IMR-90 (cell line): ENCODE measurements around the gene AJAP1. TPM values are rescaled to one million over a fixed set of nuclear protein-coding genes. Genes with fewer than 3 reads are reported as not detected.

ENCODE experiments used
- ATAC-seq: fragments of 200-7000 bp; cut with Tn5 transposase; 2 replicates; pipeline ENCODE4 v1.9.1; 2020; ENCODE audit warnings: low read depth, mild to moderate bottlenecking, moderate library complexity
- BruUV-seq: library from RNA; stranded (reverse); fragments of 400-500 nt; replicated peaks from 2 replicates; lab custom pipeline; 2021; lab: Mats Ljungman, UMichigan
- CTCF ChIA-PET: fragments of 300-600 bp; formaldehyde crosslinking; extraction: SDS; loops from one replicate; lab custom pipeline; 2021; ENCODE audit warnings: antibody characterized with exemption; lab: Yijun Ruan, JAX
- POLR2A ChIA-PET: fragments of 300-600 bp; sonication (Branson Sonifier 250); formaldehyde crosslinking; loops from one replicate; lab custom pipeline; 2022; ENCODE audit warnings: antibody characterized with exemption; ENCODE audit not compliant: unreplicated experiment; lab: Charles Lee
- DNase-seq: peaks from one replicate; pipeline ENCODE4 v3.0.0; 2013
- H2AFZ ChIP-seq: replicated peaks from 2 replicates; pipeline ENCODE3; 2013; ENCODE audit warnings: low read length, mild to moderate bottlenecking; ENCODE audit not compliant: poor library complexity
- H2AK5ac ChIP-seq: 2 replicates; pipeline ENCODE4 v1.6.1; 2013; ENCODE audit warnings: low read depth, low read length, inconsistent platforms
- H2AK9ac ChIP-seq: replicated peaks from 2 replicates; pipeline ENCODE3; 2013; ENCODE audit warnings: mild to moderate bottlenecking, low read depth, low read length, moderate library complexity; ENCODE audit not compliant: poor library complexity
- H2BK120ac ChIP-seq: 2 replicates; pipeline ENCODE4 v1.6.1; 2013; ENCODE audit warnings: low read depth, low read length, inconsistent platforms
- H2BK15ac ChIP-seq: 3 replicates; pipeline ENCODE4 v1.6.1; 2013; ENCODE audit warnings: low read depth, low read length, inconsistent platforms
- H2BK20ac ChIP-seq: 2 replicates; pipeline ENCODE4 v1.6.1; 2013; ENCODE audit warnings: low read depth, mild to moderate bottlenecking, inconsistent platforms, low read length, moderate library complexity
- H2BK5ac ChIP-seq: 2 replicates; pipeline ENCODE4 v1.6.1; 2013; ENCODE audit warnings: mild to moderate bottlenecking, low read depth, low read length, inconsistent platforms; ENCODE audit not compliant: poor library complexity, severe bottlenecking
- H3K14ac ChIP-seq: replicated peaks from 2 replicates; pipeline ENCODE4 v1.6.1; 2013; ENCODE audit warnings: low read depth, low read length, inconsistent platforms
- H3K18ac ChIP-seq: 2 replicates; pipeline ENCODE4 v1.6.1; 2013; ENCODE audit warnings: low read depth, low read length, control low read depth
- H3K23ac ChIP-seq: 2 replicates; pipeline ENCODE4 v1.6.1; 2013; ENCODE audit warnings: low read depth, low read length, inconsistent platforms
- H3K27ac ChIP-seq: 2 replicates; pipeline ENCODE4 v1.5.1; 2013; ENCODE audit warnings: mild to moderate bottlenecking, control low read depth, low read length; ENCODE audit not compliant: insufficient read depth
- H3K27me3 ChIP-seq: 2 replicates; pipeline ENCODE4 v1.6.1; 2013; ENCODE audit warnings: low read length; ENCODE audit not compliant: control insufficient read depth, insufficient read depth
- H3K36me3 ChIP-seq: 2 replicates; pipeline ENCODE4 v1.6.1; 2013; ENCODE audit warnings: low read length, mixed read lengths; ENCODE audit not compliant: control insufficient read depth, insufficient read depth
- H3K4ac ChIP-seq: 2 replicates; pipeline ENCODE4 v1.6.1; 2013; ENCODE audit warnings: low read depth, low read length, inconsistent platforms
- H3K4me1 ChIP-seq: 2 replicates; pipeline ENCODE4 v1.6.1; 2013; ENCODE audit warnings: low read length, mixed read lengths; ENCODE audit not compliant: control insufficient read depth, insufficient read depth
- H3K4me2 ChIP-seq: 2 replicates; pipeline ENCODE4 v1.6.1; 2013; ENCODE audit warnings: low read depth, mild to moderate bottlenecking, control low read depth, low read length, moderate library complexity
- H3K4me3 ChIP-seq: 2 replicates; pipeline ENCODE4 v1.5.1; 2013; ENCODE audit warnings: low read depth, mild to moderate bottlenecking, control low read depth, low read length, moderate library complexity; ENCODE audit not compliant: insufficient read depth
- H3K56ac ChIP-seq: 2 replicates; pipeline ENCODE4 v1.6.1; 2013; ENCODE audit warnings: low read length, inconsistent platforms; ENCODE audit not compliant: insufficient read depth; ENCODE audit errors: extremely low read depth
- H3K79me1 ChIP-seq, 2 experiments: 2 replicates each; pipeline ENCODE4 v1.6.1; 2013; ENCODE audit warnings: low read length in 2 of 2, inconsistent platforms in 1 of 2, low read depth in 1 of 2
- H3K9ac ChIP-seq: 2 replicates; pipeline ENCODE4 v1.6.1; 2013; ENCODE audit warnings: low read depth, low read length, control low read depth
- H3K9me1 ChIP-seq: 2 replicates; pipeline ENCODE4 v1.6.1; 2013; ENCODE audit warnings: low read length, inconsistent platforms; ENCODE audit not compliant: insufficient read depth
- H3K9me3 ChIP-seq: 2 replicates; pipeline ENCODE4 v1.6.1; 2013; ENCODE audit warnings: low read length; ENCODE audit not compliant: control insufficient read depth, insufficient read depth
- H4K20me1 ChIP-seq: 2 replicates; pipeline ENCODE4 v1.6.1; 2013; ENCODE audit warnings: low read length, inconsistent platforms; ENCODE audit not compliant: insufficient read depth
- H4K5ac ChIP-seq: 2 replicates; pipeline ENCODE4 v1.6.1; 2013; ENCODE audit warnings: mild to moderate bottlenecking, low read depth, low read length, control low read depth
- H4K8ac ChIP-seq, 2 experiments: 2 replicates each; pipeline ENCODE4 v1.6.1; 2013; ENCODE audit warnings: low read depth in 2 of 2, low read length in 2 of 2, control low read depth in 1 of 2, inconsistent platforms in 1 of 2
- H4K91ac ChIP-seq: 2 replicates; pipeline ENCODE4 v1.6.1; 2013; ENCODE audit warnings: low read depth, low read length, inconsistent platforms; ENCODE audit not compliant: insufficient read depth
- BHLHE40 ChIP-seq: fragments of 150-350 bp; IDR thresholded peaks from 2 replicates; pipeline ENCODE4 v1.6.1; 2016; ENCODE audit warnings: mild to moderate bottlenecking, low read depth, low read length
- CHD1 ChIP-seq: IDR thresholded peaks from 2 replicates; pipeline ENCODE4 v1.6.1; 2012; ENCODE audit warnings: low read depth, low read length, improper control_type of control experiment
- CTCF ChIP-seq: conservative IDR thresholded peaks from 2 replicates; pipeline ENCODE4 v1.5.1; 2012; ENCODE audit warnings: mild to moderate bottlenecking, low read depth, low read length, improper control_type of control experiment
- MXI1 ChIP-seq: IDR thresholded peaks from 2 replicates; pipeline ENCODE4 v1.6.1; 2012; ENCODE audit warnings: low read depth, mild to moderate bottlenecking, low read length, moderate library complexity, borderline replicate concordance
- RAD21 ChIP-seq: IDR thresholded peaks from 2 replicates; pipeline ENCODE4 v1.6.1; 2012; ENCODE audit warnings: low read length, improper control_type of control experiment
- USF2 ChIP-seq: fragments of 150-350 bp; IDR thresholded peaks from 2 replicates; pipeline ENCODE4 v1.6.1; 2017; ENCODE audit warnings: mild to moderate bottlenecking, antibody characterized with exemption, low read length, low read depth
- WGBS, 2 experiments: methylation state at CpG; one replicate each; pipeline versions ENCODE4 v1.1.5 to v1.1.7; 2013; ENCODE audit warnings: missing lambda C conversion rate in 2 of 2; ENCODE audit not compliant: insufficient read length in 1 of 2; ENCODE audit errors: extremely low coverage in 2 of 2; 5-methylcytosine and 5-hydroxymethylcytosine counted together
- dilution Hi-C: fragments of 300-500 bp; cut with HindIII; formaldehyde crosslinking; loops from one replicate; pipeline ENCODE4 v1.14.3; 2018; ENCODE audit warnings: low sequenced_read_pairs; ENCODE audit not compliant: unreplicated experiment
- in situ Hi-C: fragments of 300-500 bp; cut with MboI; formaldehyde crosslinking; loops from 3 replicates; pipeline ENCODE4 v1.14.3; 2019; ENCODE audit warnings: low sequenced_read_pairs, inconsistent platforms, mixed read lengths
- intact Hi-C: fragments of 100-400 bp; cut with micrococcal nuclease; formaldehyde crosslinking; loops from 2 replicates; pipeline ENCODE4 v1.10.0; 2022
- polyA plus RNA-seq, 3 experiments: library from polyadenylated mRNA; depleted of rRNA; stranded (reverse); fragments of >200 nt; gene quantifications; 2 replicates each; pipeline ENCODE4 v1.2.3, GENCODE V29; 2012; ENCODE audit warnings: low replicate concordance in 1 of 3
- total RNA-seq: library from RNA; depleted of rRNA; stranded (reverse); fragments of >200 nt; gene quantifications from 2 replicates; pipeline ENCODE4 v1.2.3, GENCODE V29; 2012

AJAP1 gene
- total and polyA plus RNA-seq, 2 of the 4 experiments (the other 2 are of a cell fraction), result under 0.01 to 0.02 TPM

- H2AFZ ChIP-seq, result no peak overlapping the region
- H2BK20ac ChIP-seq, result no peak overlapping the region
- ChIA-PET POLR2A (no interaction called here), CTCF (no interaction called here)
- no peak overlapping the region for H3K27ac ChIP-seq
- no peak for DNase-seq
- no peak overlapping the region for H2BK5ac ChIP-seq
- intact Hi-C loops (no loop called here), in situ Hi-C loops (no loop called here), dilution Hi-C loops (no loop called here)
- H2BK120ac ChIP-seq, result no peak overlapping the region
- no peak overlapping the region for H2BK15ac ChIP-seq
- no peak overlapping the region for H3K18ac ChIP-seq
- H3K36me3 ChIP-seq, result no peaks in the 10 kb centered on the region
- no peak overlapping the region for H3K4me3 ChIP-seq
- no peak overlapping the region for H4K91ac ChIP-seq
- no peak overlapping the region for H4K5ac ChIP-seq
- H2AK5ac ChIP-seq, result no peak overlapping the region
- TF ChIP-seq CHD1 (no peak), CTCF (no peak), RAD21 (no peak), BHLHE40 (no peak), USF2 (no peak), MXI1 (no peak)
- no peak overlapping the region for H2AK9ac ChIP-seq
- peaks cover 70% of the 10 kb centered on the region for H3K9me3 ChIP-seq
- H3K56ac ChIP-seq, result no peak overlapping the region
- no peak overlapping the region for H4K8ac ChIP-seq
- no peaks in the 10 kb centered on the region for H3K9me1 ChIP-seq
- no TSS peak for BruUV-seq
- no peak overlapping the region for H3K9ac ChIP-seq
- H3K23ac ChIP-seq, result no peak overlapping the region
- ATAC-seq, result no peak
- no peaks in the 10 kb centered on the region for H3K79me1 ChIP-seq
- no peaks in the 10 kb centered on the region for H3K4me1 ChIP-seq
- H3K4ac ChIP-seq, result no peak overlapping the region
- H3K14ac ChIP-seq, result no peak overlapping the region
- WGBS, 2 experiments, result 51% methylated on average over 7 of the region's 8 CpGs; no CpG with 5 or more reads in 1 of the 2 experiments
- no peak overlapping the region for H3K4me2 ChIP-seq
- H3K27me3 ChIP-seq, result no peaks in the 10 kb centered on the region
- no peaks in the 10 kb centered on the region for H4K20me1 ChIP-seq
These were observed 44.5 kb downstream of the AJAP1 start for GRCh38 chr1:4698911-4699310.
